ENCODE results near the gene MINDY1.

GRCh38 chr1:150955280-150955679 is 51.4 kb downstream of the MINDY1 start:
- TF ChIP-seq POLR2AphosphoS5 (IDR thresholded peaks at IDR 0.05) = no peak
- no peak for TF ChIP-seq POLR2A (IDR thresholded peaks at IDR 0.05)
- TF ChIP-seq CTCF (IDR thresholded peaks at IDR 0.05 in 8 of 11, conservative IDR thresholded peaks at IDR 0.05 in 3 of 11) = no peak
